GM18951 (cell line): Measurements from ENCODE around the gene CD180.

ENCODE experiments used
- POLR2A ChIP-seq: IDR thresholded peaks from 4 replicates; pipeline ENCODE4 v1.6.1; 2011; ENCODE audit warnings: mild to moderate bottlenecking; ENCODE audit not compliant: insufficient read length, insufficient read depth; ENCODE audit errors: extremely low read depth
- in situ Hi-C: fragments of 300-500 bp; cut with MboI; formaldehyde crosslinking; loops from one replicate; pipeline ENCODE4 v1.12.0; 2022; ENCODE audit warnings: low sequenced_read_pairs, mixed read lengths, inconsistent platforms; ENCODE audit not compliant: unreplicated experiment

Gene CD180

GRCh38 chr5:67168069-67168468 is 28.5 kb downstream of the CD180 start:
- TF ChIP-seq POLR2A: no peak
- in situ Hi-C loops: no loop called here

GRCh38 chr5:67166460-67167285 is 29.9 kb downstream of the CD180 start:
- in situ Hi-C loops: no loop called here
- TF ChIP-seq POLR2A: no peak

DNA sequence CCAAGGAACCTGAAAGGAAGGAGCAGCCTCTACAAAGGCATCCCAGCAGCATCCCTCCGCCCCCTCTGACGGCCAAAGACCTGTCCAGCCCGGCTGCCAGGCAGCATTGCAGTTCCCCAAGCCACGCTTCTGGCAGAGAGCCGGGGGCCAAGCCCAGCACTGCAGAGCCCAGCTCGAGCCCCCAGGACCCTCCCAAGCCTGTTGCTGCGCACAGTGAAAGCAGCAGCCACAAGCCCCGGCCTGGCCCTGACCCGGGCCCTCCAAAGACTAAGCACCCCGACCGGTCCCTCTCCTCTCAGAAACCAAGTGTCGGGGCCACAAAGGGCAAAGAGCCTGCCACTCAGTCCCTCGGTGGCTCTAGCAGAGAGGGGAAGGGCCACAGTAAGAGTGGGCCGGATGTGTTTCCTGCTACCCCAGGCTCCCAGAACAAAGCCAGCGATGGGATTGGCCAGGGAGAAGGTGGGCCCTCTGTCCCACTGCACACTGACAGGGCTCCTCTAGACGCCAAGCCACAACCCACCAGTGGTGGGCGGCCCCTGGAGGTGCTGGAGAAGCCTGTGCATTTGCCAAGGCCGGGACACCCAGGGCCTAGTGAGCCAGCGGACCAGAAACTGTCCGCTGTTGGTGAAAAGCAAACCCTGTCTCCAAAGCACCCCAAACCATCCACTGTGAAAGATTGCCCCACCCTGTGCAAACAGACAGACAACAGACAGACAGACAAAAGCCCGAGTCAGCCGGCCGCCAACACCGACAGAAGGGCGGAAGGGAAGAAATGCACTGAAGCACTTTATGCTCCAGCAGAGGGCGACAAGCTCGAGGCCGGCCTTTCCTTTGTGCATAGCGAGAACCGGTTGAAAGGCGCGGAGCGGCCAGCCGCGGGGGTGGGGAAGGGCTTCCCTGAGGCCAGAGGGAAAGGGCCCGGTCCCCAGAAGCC is 30.8 kb downstream of the CD180 start:
- peak; percentile 1 for TF ChIP-seq POLR2A
- in situ Hi-C loops: no loop called here

- TF ChIP-seq POLR2A: no peak
- in situ Hi-C loops: loop anchor here (5.0 kb wide), 1 partner anchor 47 kb away; no protein-coding TSS in a partner anchor
Measured at GRCh38 chr5:67164856-67165525, 31.6 kb downstream of the CD180 start.

DNA sequence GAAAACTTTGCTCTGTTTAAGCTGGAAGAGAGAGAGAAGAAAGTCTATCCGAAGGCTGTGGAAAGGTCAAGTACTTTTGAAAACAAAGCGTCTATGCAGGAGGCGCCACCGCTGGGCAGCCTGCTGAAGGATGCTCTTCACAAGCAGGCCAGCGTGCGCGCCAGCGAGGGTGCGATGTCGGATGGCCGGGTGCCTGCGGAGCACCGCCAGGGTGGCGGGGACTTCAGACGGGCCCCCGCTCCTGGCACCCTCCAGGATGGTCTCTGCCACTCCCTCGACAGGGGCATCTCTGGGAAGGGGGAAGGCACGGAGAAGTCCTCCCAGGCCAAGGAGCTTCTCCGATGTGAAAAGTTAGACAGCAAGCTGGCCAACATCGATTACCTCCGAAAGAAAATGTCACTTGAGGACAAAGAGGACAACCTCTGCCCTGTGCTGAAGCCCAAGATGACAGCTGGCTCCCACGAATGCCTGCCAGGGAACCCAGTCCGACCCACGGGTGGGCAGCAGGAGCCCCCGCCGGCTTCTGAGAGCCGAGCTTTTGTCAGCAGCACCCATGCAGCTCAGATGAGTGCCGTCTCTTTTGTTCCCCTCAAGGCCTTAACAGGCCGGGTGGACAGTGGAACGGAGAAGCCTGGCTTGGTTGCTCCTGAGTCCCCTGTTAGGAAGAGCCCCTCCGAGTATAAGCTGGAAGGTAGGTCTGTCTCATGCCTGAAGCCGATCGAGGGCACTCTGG is 32.6 kb downstream of the CD180 start:
- no peak for TF ChIP-seq POLR2A
- in situ Hi-C loops: loop anchor here (5.0 kb wide), 1 partner anchor 48 kb away; no protein-coding TSS in a partner anchor

DNA sequence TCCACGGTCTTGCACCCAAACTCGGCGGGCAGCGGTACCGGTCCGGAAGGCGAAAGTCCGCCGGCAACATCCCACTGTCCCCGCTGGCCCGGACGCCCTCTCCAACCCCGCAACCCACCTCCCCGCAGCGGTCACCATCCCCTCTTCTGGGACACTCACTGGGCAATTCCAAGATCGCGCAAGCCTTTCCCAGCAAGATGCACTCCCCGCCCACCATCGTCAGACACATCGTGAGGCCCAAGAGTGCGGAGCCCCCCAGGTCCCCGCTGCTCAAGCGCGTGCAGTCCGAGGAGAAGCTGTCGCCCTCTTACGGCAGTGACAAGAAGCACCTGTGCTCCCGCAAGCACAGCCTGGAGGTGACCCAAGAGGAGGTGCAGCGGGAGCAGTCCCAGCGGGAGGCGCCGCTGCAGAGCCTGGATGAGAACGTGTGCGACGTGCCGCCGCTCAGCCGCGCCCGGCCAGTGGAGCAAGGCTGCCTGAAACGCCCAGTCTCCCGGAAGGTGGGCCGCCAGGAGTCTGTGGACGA is 33.3 kb downstream of the CD180 start:
- no peak for TF ChIP-seq POLR2A

DNA sequence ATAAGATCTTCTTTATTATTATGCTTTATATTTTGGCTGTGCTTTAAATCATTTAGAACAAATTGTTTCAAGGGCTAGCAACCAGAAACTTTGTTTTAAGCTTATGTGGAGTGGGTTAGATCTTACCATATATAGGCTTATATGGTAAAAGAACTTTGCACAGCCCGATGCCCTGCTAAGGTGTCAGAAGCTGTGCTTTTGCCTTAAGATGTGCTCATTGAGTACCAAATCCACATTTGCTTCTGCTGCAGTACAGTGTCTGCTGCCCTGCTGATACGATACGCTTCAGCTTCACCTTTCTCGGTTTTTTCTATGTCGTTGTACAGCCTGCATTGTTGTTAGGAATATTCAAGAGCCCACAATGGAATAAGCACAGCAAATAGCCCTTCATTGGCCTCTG is 34.8 kb downstream of the CD180 start:
- no peak for TF ChIP-seq POLR2A
- in situ Hi-C loops: loop anchor here (5.0 kb wide), 1 partner anchor 51 kb away; no protein-coding TSS in a partner anchor

More for the DNA sequence above, 33.3 kb downstream of the CD180 start:
- in situ Hi-C loops: loop anchor here (5.0 kb wide), 1 partner anchor 49 kb away; no protein-coding TSS in a partner anchor

GRCh38 chr5:67160985-67161384 is 35.6 kb downstream of the CD180 start:
- no peak for TF ChIP-seq POLR2A
- in situ Hi-C loops: loop anchor here (5.0 kb wide), 1 partner anchor 51 kb away; no protein-coding TSS in a partner anchor

- in situ Hi-C loops: loop anchor here (5.0 kb wide), 1 partner anchor 52 kb away; no protein-coding TSS in a partner anchor
- no peak for TF ChIP-seq POLR2A
Measured at GRCh38 chr5:67160272-67160671, 36.3 kb downstream of the CD180 start.

DNA sequence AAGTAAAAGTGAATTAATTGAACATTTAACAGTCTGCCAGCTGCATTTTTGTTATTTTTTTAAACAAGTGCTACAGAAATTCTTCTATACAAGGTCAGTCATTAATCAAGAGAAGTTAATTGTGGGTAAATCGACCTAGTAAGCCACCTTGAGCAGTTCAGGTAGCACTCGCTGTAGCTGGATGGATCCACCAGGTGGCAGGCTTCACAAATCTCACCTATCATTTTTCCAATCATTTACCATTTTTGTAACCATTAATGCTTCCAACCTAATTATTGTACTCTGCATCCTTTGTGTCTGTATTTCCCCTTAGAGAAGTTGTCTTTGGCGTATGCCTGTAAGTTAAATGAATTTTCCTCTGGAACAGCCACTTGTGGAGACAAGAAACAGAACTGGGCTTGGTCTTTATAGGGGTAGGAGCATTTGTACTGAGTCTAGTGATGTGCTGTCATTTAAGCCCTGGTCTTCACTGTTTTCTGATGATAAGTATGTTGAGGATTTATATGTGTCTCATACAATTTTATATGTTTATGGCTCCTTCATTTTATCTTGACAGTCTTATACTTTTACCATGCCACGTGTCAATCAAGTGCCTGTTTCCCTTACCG is 39.5 kb downstream of the CD180 start:
- no peak for TF ChIP-seq POLR2A
- in situ Hi-C loops: no loop called here

DNA sequence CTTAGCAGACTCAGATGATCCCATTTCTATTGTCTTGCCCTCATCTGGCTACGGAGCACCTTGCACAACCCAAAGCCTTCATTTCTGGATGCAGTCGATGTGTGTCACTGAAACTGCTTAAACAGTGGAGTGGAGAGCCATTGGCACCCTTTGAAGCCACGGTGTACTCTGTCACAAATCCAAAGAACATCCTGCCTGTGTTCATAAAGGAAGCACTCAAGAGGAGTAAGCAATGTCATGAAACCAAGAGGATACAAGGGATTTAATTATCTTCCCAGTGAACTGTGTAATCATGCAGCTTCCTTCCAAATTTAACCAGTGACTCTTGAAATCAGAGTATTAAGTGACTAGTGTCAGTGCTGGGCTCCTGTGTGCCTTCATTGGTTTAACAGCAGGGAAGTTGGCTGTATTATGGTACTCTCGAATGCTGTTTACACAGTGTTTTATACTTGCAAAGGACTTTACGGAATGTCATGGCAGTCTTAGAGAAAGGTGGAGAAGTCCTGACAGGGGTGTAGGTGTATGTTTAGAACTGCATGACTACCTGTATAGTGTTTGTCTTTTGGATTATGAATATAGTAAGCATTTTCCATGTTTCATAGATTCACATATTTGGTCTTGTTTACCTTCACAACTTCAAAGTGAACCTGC is 41.9 kb downstream of the CD180 start:
- TF ChIP-seq POLR2A: no peak
- in situ Hi-C loops: no loop called here
